OCI-LY1 (cell line): ENCODE results near the gene DNAJC7.

Experiments
- CTCF ChIP-seq: fragments of 200-600 bp; sonication (generic), shearing (Covaris generic); IDR thresholded peaks from 2 replicates; pipeline ENCODE4 v1.5.1; 2017; ENCODE audit warnings: mild to moderate bottlenecking, antibody characterized with exemption, low read length, moderate library complexity, mixed read lengths
- EZH2 ChIP-seq: fragments of 200-600 bp; sonication (generic), shearing (Covaris generic); IDR thresholded peaks from 2 replicates; pipeline ENCODE4 v1.8.0; 2017; ENCODE audit warnings: borderline replicate concordance, mixed run types, mild to moderate bottlenecking, antibody characterized with exemption, low read length, moderate library complexity, mixed read lengths

GRCh38 chr17:41928693-41929251 lies 88.5 kb downstream of the DNAJC7 start:
- no peak for TF ChIP-seq EZH2
- no peak for TF ChIP-seq CTCF
